ENCODE measurements around the gene PRSS56.
"Not testable (repeated sequence)": the region's sequence is repeated elsewhere in the genome, so short reads cannot be mapped to it uniquely, and the experiment has no call there.

Gene PRSS56

GRCh38 chr2:232526372-232526941, 6.3 kb downstream of the PRSS56 start:
- no peak for DNase-seq

- no peak for DNase-seq
These were observed 7.8 kb downstream of the PRSS56 start for GRCh38 chr2:232527905-232528470.

GRCh38 chr2:232528746-232529460, 8.7 kb downstream of the PRSS56 start:
- DNase-seq: peak; percentile 37 to 40 (median 37)

- DNase-seq: no peak
These were observed 9.8 kb downstream of the PRSS56 start for GRCh38 chr2:232529806-232530547.

- DNase-seq: no peak
These were observed 10.6 kb downstream of the PRSS56 start for GRCh38 chr2:232530626-232531260.

GRCh38 chr2:232532419-232532818, 12.2 kb downstream of the PRSS56 start:
- DNase-seq: no peak

GRCh38 chr2:232532821-232533220, 12.6 kb downstream of the PRSS56 start:
- not testable (repeated sequence) for DNase-seq

- DNase-seq: no peak
These were observed 13.9 kb downstream of the PRSS56 start for GRCh38 chr2:232533944-232534710.

- DNase-seq: no peak
These were observed 14.9 kb downstream of the PRSS56 start for GRCh38 chr2:232534940-232535651.

GRCh38 chr2:232535761-232536530, 15.8 kb downstream of the PRSS56 start:
- peak in 2 of 3 donors; percentile 26 to 38 for DNase-seq

- DNase-seq: no peak
These were observed 16.9 kb downstream of the PRSS56 start for GRCh38 chr2:232537079-232537478.

- DNase-seq: no peak
These were observed 17.3 kb downstream of the PRSS56 start for GRCh38 chr2:232537499-232537898.

GRCh38 chr2:232538671-232539070, 18.5 kb downstream of the PRSS56 start:
- peak; percentile 88 to 93 (median 88) for DNase-seq

- no peak for DNase-seq
These were observed 19.4 kb downstream of the PRSS56 start, which contains the start of gene CHRNG for GRCh38 chr2:232539298-232540231. TSS of gene CHRNG (plus strand) at chr2:232539692. CDS start at chr2:232539748, 56 bp downstream.

- no peak for DNase-seq
These were observed 20.4 kb downstream of the PRSS56 start for GRCh38 chr2:232540441-232541041.

GRCh38 chr2:232541195-232541960, 21.2 kb downstream of the PRSS56 start:
- DNase-seq: peak in 2 of 3 donors; percentile 18 to 28

- DNase-seq: no peak
These were observed 21.9 kb downstream of the PRSS56 start for GRCh38 chr2:232541961-232542714.

All from suppressor macrophage treated with lipopolysaccharide for 1 hour (primary cell).